Measurements from ENCODE around the gene PCBP3.
"Not testable (repeated sequence)": the region's sequence is repeated elsewhere in the genome, so short reads cannot be mapped to it uniquely, and the experiment has no call there.

Gene PCBP3

GRCh38 chr21:45883090-45883489, 239.6 kb downstream of the PCBP3 start:
- no peak for DNase-seq

- no peak for DNase-seq
Observed at GRCh38 chr21:45885597-45885929, 242.0 kb downstream of the PCBP3 start.

- DNase-seq: peak; percentile 56
Observed at GRCh38 chr21:45885930-45886601, 242.5 kb downstream of the PCBP3 start.

GRCh38 chr21:45886610-45887026, 243.1 kb downstream of the PCBP3 start:
- peak; percentile 50 for DNase-seq

GRCh38 chr21:45887120-45887611, 243.6 kb downstream of the PCBP3 start:
- DNase-seq: no peak

- no peak for DNase-seq
Observed at GRCh38 chr21:45887788-45888187, 244.3 kb downstream of the PCBP3 start.

- peak; percentile 30 for DNase-seq
Observed at GRCh38 chr21:45888386-45889009, 245.0 kb downstream of the PCBP3 start.

GRCh38 chr21:45889256-45889655, 245.7 kb downstream of the PCBP3 start:
- DNase-seq: no peak

GRCh38 chr21:45889961-45890360, 246.4 kb downstream of the PCBP3 start:
- DNase-seq: no peak

GRCh38 chr21:45891388-45892155, 248.0 kb downstream of the PCBP3 start:
- no peak for DNase-seq

GRCh38 chr21:45892156-45892915, 248.8 kb downstream of the PCBP3 start:
- peak; percentile 28 for DNase-seq

GRCh38 chr21:45892916-45893739, 249.6 kb downstream of the PCBP3 start:
- DNase-seq: no peak

GRCh38 chr21:45893740-45894449, 250.4 kb downstream of the PCBP3 start:
- no peak for DNase-seq

GRCh38 chr21:45894450-45894825, 250.9 kb downstream of the PCBP3 start:
- DNase-seq: no peak

- DNase-seq: no peak
Observed at GRCh38 chr21:45894906-45895777, 251.6 kb downstream of the PCBP3 start.

- no peak for DNase-seq
Observed at GRCh38 chr21:45895778-45896370, 252.3 kb downstream of the PCBP3 start.

- DNase-seq: not testable (repeated sequence)
Observed at GRCh38 chr21:45896431-45896830, 252.9 kb downstream of the PCBP3 start.

GRCh38 chr21:45897191-45898027, 253.9 kb downstream of the PCBP3 start:
- DNase-seq: no peak

GRCh38 chr21:45898028-45898350, 254.5 kb downstream of the PCBP3 start:
- DNase-seq: no peak

Data from stimulated activated CD4-positive, alpha-beta T cell treated with anti-CD3 and anti-CD28 coated beads, Interleukin-15, amount 100 ng/mL, for 24 hours (primary cell).